ENCODE data around the gene PLXNA4.

PLXNA4 gene

GRCh38 chr7:132160611-132161532, 415.4 kb downstream of the PLXNA4 start:
- no peak for DNase-seq

- no peak for DNase-seq
Observed at GRCh38 chr7:132158841-132159240, 417.4 kb downstream of the PLXNA4 start.

DNA sequence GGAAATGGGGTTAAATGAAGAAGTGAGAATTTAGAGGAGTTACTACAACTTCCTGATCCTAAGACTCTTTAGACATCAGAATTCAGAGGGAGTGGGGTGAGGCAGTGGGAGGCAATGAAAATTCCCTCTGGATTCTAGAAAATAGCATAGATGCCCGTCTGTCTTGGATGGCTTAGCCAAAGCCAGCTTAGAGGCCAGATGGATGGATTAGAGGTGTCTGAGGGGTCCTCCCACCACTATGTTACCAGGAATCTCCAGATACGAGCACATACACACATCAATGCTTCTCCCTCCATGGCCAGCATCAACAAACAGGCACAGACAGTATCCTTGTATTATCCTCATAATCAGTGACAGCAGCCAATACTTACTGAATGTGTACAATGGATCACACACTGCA, 418.1 kb downstream of the PLXNA4 start:
- no peak for DNase-seq

GRCh38 chr7:132155715-132156114, 420.6 kb downstream of the PLXNA4 start:
- no peak for DNase-seq

GRCh38 chr7:132154695-132155471, 421.4 kb downstream of the PLXNA4 start:
- no peak for DNase-seq

GRCh38 chr7:132154248-132154647, 422.0 kb downstream of the PLXNA4 start:
- DNase-seq = no peak

DNA sequence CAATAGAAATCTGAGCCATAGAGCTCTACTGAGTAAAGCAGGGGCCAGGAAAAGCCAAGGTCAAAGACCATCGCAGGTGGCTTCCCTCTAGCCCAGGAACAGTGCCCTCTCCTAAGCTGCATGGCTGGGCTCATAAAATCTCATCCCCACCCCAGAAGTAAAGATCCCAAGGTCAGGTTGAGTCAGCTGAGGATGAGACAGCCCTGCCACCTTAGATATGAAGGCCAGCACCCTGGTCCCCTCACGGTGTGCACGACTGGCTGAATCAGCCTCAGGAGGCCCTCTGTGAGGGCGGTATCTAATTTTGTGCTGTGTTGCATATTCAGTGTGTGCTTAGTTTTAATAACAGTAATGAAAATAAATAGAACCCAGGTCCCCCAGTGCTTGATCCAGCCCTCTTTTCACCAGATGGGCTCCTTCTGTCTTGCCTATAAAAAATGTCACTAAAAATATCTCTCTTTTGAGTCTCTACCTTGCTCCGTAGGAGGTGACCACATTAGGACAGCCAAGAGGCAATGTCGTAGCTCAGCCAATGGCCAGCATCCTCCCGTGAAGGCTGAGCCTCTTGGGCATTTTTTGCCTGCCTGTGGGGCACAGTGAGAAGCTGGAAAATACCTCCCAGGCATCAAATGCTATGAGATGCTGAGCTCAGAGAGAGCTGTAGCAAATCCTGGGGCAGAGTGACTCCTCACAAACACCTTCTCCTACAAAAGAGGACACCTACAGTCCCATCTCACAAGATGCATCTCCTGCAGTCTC, 424.0 kb downstream of the PLXNA4 start:
- DNase-seq = no peak

DNA sequence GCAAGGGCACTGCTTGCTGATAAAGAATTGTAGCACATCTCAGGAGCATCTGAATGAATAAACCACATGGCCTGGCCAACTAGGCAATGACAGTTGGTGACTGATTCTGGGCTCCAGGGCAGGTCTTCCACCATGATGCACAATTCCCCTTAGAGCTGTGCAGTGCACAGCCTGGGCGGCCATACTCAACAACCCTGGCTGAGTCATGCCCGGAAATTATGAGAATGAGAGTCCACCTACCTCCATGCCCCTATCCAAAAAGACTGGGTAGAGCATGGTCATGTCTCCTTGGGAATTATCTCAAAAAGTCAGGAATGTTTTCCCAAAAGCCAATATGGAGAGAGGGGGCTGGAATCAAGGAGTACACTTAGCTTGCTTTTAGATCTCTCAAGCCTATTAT, 425.6 kb downstream of the PLXNA4 start:
- DNase-seq = no peak

DNA sequence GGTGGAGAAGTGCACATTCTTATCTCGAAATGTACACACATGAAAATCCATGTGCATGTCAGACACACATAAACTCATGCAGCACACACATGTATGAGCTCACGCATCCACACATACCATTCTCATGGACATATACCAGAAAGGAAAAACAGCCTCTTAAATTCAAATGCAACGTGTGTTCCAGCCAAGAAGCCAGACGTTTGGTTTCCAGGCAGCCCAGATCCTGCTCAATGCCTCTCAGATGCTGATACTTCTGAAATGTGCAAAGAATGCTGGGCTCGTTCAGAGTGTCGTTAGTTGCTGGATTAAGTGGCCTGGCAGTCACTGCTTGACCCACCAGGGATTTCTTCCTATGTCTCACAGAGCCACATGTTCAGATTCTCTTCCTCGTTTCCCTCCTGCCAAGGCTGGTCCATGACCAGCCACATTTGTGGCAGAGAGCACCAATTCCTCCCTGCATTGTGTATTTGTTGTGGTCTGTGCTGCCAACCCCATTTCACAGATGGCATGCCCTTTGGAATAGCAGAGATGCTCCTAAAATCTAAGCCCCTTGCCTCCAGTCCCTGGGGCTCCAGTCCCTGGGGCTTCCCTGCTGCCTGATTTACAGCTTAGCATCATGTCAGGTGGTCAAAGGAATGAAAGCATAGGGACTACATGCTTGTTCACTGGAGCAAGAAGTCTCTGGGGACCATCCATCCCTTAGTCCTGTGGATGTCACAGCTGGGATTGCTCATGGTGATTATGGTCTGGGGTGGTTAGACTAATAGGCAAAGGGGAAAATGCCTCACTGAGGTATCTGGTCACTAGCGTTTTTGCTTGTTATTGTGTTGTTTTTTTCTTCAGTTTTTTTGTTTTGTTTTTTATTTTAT, 426.6 kb downstream of the PLXNA4 start:
- DNase-seq = no peak

DNA sequence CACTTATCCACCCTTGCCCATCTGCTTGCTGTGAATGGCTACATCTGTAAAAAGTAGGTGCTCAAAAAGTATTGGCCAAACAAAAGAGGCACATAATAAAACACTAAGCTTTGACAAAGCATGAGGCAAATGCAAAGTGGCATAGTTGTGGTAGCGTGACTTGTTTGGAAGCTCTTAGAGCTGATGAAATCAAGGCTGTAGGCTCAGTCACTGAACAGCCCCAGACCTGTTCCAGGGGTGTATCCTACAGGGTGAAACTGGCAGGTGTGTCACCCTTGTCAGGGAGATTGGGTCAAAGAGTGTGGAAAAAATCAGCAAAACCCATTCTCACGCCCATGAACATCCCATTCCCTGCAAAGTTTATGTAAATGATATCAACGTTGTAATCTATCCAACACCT, 427.4 kb downstream of the PLXNA4 start:
- no peak for DNase-seq

DNA sequence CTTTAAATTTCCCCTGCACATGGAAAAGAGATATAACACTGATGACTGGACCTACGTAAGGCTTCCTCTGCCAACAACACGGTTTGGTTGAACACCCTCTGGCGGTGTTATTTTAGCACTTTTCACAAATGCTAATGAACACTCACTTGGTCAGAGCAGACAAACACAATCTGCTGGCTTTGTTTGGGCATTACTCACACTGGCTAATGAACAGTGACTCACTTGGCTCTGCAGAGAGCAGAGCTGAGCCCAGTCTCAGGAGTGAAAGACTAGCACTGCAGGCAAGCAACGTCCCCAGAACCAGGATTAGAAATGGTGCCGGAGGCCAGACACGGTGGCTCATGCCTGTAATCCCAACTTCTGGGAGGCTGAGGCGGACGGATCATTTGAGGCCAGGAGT, 430.8 kb downstream of the PLXNA4 start:
- no peak for DNase-seq

DNA sequence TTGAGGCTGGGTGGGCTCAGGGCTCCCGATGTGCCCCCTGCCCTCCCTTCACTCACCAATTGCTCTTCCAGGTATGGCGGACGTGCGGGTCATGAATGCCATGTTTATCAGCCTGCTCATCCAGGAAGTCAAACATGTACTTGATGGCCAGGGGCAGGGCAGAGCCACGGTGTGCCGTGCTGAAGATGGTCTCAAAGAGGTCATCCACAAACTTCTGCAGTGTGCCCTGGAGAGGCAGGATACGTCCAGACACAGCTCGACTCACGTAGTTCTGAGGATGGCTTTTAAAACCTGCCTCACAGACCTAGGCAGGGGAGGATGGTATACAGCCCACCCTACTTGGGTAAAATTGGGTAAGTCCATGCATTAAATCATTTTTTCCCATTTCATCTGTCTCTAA, 431.2 kb downstream of the PLXNA4 start:
- no peak for DNase-seq

DNA sequence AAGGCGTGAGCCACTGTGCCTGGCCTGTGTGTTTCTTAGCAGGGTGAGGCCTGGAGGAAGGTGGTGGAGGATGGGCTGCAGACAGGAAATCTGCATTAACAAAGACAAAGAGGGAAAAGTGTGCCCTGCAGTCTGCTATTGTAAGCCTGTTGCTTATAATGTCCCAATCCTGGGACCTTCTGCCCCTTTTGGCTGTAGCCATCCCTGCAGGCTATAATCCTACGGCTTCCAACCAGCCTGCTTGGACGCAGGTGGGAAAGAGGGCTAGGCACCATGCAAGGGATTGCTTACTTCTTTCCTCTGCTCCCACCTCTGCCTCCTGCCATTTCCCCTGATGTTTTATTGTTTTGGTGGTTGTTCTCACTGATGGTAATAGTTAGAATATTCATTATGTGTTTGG, 434.3 kb downstream of the PLXNA4 start:
- DNase-seq = no peak

DNA sequence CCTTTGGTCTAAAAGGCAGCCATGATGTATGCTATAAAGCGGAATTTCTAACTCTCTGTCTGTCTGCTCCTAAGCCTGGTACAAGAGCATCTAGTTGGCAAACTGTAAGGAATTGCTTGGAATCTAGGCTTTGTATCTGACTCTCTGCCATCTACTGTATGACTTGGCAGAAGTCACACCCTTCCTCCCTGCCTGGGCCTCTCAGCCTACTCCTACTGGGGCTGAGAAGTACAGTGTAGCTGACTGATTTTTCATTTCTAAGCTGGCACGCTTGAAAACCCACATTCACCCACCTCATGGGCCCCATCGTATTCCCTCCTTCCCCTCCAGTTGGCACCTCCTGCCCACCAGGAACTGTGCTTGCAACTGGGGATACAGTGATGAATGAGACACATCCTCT, 435.2 kb downstream of the PLXNA4 start:
- DNase-seq = no peak

DNA sequence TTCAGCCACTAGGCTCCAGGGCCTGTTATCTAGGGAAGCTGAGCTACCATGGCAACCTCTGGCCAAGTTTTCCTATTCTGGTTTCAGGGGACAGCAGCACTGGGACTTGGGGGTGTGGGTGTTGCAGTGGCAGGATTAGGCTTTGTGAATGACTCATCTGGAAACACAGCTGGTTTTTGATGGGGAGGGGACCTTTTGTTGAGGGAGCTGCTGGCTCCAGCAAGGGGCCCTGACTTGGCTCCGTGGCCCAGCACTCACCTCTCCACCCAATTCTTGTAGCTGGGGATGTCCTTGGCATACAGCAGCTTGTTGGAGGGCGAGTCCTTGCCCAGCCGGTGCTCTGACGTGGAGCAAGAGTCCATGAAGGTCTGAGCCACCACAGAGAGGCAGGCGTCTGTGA, 435.9 kb downstream of the PLXNA4 start:
- no peak for DNase-seq

- DNase-seq = no peak
Observed at GRCh38 chr7:132138817-132139216, 437.5 kb downstream of the PLXNA4 start.

DNA sequence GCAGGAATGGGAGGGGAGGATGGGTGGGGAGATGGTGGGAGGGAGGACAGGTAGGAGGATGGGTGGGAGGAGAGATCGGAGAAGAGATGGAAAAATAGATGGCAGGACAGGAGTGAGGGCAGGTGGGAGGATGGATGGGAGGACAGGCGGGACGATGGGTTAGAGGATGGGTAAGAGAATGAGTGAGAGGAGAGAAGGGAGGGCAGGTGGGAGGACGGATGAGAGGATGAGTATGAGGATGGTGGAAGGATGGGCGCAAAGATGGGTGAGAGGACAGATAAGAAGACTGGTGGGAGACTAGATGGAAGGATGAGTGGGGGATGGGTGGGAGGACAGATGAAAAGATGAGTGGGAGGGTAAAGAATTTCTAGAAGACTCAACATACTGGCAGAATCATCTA, 438.6 kb downstream of the PLXNA4 start:
- DNase-seq = no peak

- DNase-seq = no peak
Observed at GRCh38 chr7:132135746-132136385, 440.4 kb downstream of the PLXNA4 start.

DNA sequence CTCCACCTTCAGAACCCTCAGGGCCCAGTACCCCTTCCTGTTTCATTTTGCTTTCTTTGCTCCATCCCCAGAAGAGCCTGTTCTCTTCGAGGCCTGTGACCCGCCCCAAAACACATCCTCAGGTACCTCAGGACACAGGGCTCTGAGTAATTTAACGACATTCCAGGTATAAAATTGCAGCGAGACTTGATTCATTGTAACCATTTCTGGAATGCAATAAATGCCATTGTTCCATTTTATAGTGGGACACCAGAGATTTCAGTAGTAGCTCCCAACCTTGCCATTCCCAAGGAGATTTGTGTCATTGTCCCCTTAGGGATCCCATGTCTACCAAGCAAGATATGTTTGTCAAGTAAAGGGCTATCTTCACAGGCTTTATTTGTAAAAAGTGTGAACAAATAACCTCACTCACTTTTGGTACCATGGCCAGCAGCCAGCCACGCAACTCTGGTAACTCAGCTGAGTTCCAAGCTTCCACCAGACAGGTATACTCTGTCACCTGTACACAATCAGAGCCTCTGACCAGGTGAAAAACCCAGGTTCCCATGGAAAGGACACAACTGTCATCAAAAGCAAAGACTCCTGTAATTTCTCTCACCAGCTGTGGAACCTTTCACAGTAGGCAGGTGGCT, 441.3 kb downstream of the PLXNA4 start:
- DNase-seq = no peak

DNA sequence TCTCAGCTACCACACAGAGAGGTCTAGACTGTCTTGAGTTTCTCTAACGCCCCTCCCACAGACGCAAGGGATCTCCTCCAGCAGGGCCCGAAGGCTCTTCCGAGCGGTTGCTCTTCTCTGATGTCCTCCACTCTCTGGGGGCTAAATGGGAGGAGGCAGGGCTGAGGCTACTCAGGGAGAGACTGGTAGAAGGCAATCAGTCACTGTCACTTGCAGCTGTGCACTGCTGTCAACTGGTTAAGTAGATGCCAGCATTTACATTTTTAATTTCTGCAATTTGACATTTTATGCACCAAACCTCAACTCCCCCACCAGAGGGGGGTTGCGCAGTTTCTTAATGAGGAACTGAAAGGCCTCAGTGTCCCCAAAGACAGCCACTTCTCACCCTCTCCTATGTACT, 442.8 kb downstream of the PLXNA4 start:
- DNase-seq = no peak

DNA sequence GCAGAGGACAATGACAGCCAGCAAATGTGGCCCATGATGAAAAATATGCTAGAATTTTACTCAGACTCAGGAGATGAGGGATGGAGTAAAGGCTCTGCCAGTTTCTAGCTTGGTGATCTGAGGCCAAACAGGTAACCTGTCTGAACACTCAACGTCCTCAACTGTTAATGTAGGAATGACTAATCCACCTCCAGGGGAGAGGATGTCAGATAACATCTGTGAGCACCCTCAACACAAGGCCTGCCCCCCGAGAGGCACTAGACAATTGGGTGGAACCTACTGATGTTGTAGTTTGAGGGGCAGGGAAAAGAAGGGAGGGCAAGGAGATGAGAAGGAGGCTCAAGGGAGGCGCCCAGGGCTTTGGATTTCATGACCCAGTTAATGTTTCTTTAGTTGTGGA, 445.1 kb downstream of the PLXNA4 start:
- DNase-seq = no peak

All from bone marrow (tissue), 2 donors.